HCT116 (cell line): Measurements from ENCODE around the gene ELANE.

Experiments used
- EZH2 ChIP-seq: fragments of 200-600 bp; sonication (generic); IDR thresholded peaks from 2 replicates; pipeline ENCODE4 v1.6.1; 2017; ENCODE audit warnings: antibody characterized with exemption, mixed run types
- TF ChIP-seq, protein P1 (sequence below), 3 experiments: fragments of 200-600 bp in 1 of 3; sonication (generic) in 1 of 3; IDR thresholded peaks in 2 of 3; conservative IDR thresholded peaks in 1 of 3; 2 replicates each; pipeline ENCODE4 v1.5.1; 2012 to 2017; ENCODE audit warnings: low read depth in 2 of 3, low read length in 2 of 3, antibody characterized with exemption in 1 of 3, borderline replicate concordance in 1 of 3, control low read depth in 1 of 3, mild to moderate bottlenecking in 1 of 3, mixed read lengths in 1 of 3, mixed run types in 1 of 3, moderate library complexity in 1 of 3; ENCODE audit not compliant: insufficient read depth in 1 of 3
- TF ChIP-seq, protein P2 (sequence below): IDR thresholded peaks from 2 replicates; pipeline ENCODE4 v1.6.1; 2012; ENCODE audit warnings: low read depth

DNA sequence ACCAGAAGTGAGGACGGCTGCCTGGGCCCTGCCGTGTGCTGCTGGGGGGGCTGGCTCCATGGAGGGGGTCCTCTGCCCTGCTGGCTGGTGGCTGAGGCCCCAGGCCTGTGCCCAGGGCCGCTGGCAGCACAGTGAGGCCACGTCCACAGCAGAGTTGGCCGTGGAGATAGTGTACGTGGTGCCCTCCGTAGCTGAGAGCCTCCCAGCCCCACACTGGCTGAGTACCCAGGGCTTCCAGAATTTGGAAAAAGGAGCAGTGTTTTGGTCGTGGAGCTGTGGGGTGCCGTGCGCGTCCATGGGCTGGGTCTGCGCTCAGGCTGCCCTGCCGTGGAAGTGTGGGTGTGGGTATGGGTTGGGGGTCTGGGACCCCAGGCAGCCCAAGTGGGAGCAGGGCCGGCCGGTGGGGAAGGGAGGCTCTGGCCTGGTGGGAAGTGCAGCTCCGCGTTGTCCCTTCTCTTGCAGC, 49.0 kb upstream of the ELANE start:
- TF ChIP-seq, protein P1, sequence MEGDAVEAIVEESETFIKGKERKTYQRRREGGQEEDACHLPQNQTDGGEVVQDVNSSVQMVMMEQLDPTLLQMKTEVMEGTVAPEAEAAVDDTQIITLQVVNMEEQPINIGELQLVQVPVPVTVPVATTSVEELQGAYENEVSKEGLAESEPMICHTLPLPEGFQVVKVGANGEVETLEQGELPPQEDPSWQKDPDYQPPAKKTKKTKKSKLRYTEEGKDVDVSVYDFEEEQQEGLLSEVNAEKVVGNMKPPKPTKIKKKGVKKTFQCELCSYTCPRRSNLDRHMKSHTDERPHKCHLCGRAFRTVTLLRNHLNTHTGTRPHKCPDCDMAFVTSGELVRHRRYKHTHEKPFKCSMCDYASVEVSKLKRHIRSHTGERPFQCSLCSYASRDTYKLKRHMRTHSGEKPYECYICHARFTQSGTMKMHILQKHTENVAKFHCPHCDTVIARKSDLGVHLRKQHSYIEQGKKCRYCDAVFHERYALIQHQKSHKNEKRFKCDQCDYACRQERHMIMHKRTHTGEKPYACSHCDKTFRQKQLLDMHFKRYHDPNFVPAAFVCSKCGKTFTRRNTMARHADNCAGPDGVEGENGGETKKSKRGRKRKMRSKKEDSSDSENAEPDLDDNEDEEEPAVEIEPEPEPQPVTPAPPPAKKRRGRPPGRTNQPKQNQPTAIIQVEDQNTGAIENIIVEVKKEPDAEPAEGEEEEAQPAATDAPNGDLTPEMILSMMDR (IDR thresholded peaks at IDR 0.05 in 2 of 3, conservative IDR thresholded peaks at IDR 0.05 in 1 of 3; ENCODE audit: borderline replicate concordance in 1 of 3, insufficient read depth in 1 of 3, low read depth in 2 of 3, low read length in 2 of 3), result no peak
- TF ChIP-seq EZH2, result no peak
- TF ChIP-seq, protein P2, sequence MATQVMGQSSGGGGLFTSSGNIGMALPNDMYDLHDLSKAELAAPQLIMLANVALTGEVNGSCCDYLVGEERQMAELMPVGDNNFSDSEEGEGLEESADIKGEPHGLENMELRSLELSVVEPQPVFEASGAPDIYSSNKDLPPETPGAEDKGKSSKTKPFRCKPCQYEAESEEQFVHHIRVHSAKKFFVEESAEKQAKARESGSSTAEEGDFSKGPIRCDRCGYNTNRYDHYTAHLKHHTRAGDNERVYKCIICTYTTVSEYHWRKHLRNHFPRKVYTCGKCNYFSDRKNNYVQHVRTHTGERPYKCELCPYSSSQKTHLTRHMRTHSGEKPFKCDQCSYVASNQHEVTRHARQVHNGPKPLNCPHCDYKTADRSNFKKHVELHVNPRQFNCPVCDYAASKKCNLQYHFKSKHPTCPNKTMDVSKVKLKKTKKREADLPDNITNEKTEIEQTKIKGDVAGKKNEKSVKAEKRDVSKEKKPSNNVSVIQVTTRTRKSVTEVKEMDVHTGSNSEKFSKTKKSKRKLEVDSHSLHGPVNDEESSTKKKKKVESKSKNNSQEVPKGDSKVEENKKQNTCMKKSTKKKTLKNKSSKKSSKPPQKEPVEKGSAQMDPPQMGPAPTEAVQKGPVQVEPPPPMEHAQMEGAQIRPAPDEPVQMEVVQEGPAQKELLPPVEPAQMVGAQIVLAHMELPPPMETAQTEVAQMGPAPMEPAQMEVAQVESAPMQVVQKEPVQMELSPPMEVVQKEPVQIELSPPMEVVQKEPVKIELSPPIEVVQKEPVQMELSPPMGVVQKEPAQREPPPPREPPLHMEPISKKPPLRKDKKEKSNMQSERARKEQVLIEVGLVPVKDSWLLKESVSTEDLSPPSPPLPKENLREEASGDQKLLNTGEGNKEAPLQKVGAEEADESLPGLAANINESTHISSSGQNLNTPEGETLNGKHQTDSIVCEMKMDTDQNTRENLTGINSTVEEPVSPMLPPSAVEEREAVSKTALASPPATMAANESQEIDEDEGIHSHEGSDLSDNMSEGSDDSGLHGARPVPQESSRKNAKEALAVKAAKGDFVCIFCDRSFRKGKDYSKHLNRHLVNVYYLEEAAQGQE, result no peak
